HG03575 (cell line): ENCODE data around the gene KCNMA1.
"Not testable (repeated sequence)": the region's sequence is repeated elsewhere in the genome, so short reads cannot be mapped to it uniquely, and the experiment has no call there.

Source experiments
- ATAC-seq: cut with Tn5 transposase; IDR thresholded peaks from one replicate; pipeline ENCODE4 v1.9.1; 2021; ENCODE audit not compliant: unreplicated experiment, insufficient number of reproducible peaks, low FRiP score; ENCODE audit errors: extremely low read depth

KCNMA1 gene

GRCh38 chr10:77424257-77424656, 213.4 kb downstream of the KCNMA1 start:
- ATAC-seq, result no peak

GRCh38 chr10:77422491-77423338, 214.9 kb downstream of the KCNMA1 start:
- no peak for ATAC-seq

- no peak for ATAC-seq
Observed at GRCh38 chr10:77421591-77421990, 216.0 kb downstream of the KCNMA1 start.

GRCh38 chr10:77420947-77421523, 216.6 kb downstream of the KCNMA1 start:
- no peak for ATAC-seq

- no peak for ATAC-seq
Observed at GRCh38 chr10:77419979-77420378, 217.6 kb downstream of the KCNMA1 start.

- no peak for ATAC-seq
Observed at GRCh38 chr10:77419056-77419455, 218.6 kb downstream of the KCNMA1 start.

- no peak for ATAC-seq
Observed at GRCh38 chr10:77417806-77418640, 219.6 kb downstream of the KCNMA1 start.

- no peak for ATAC-seq
Observed at GRCh38 chr10:77417359-77417758, 220.2 kb downstream of the KCNMA1 start.

GRCh38 chr10:77416311-77417135, 221.1 kb downstream of the KCNMA1 start:
- ATAC-seq, result no peak

GRCh38 chr10:77415313-77415960, 222.2 kb downstream of the KCNMA1 start:
- no peak for ATAC-seq

GRCh38 chr10:77413231-77413630, 224.4 kb downstream of the KCNMA1 start:
- no peak for ATAC-seq

GRCh38 chr10:77412573-77413133, 225.0 kb downstream of the KCNMA1 start:
- ATAC-seq, result not testable (repeated sequence)

- no peak for ATAC-seq
Observed at GRCh38 chr10:77411805-77412204, 225.8 kb downstream of the KCNMA1 start.

- ATAC-seq, result no peak
Observed at GRCh38 chr10:77410523-77410922, 227.1 kb downstream of the KCNMA1 start.

GRCh38 chr10:77409697-77410471, 227.7 kb downstream of the KCNMA1 start:
- no peak for ATAC-seq

GRCh38 chr10:77408259-77408658, 229.3 kb downstream of the KCNMA1 start:
- ATAC-seq, result no peak

- no peak for ATAC-seq
Observed at GRCh38 chr10:77406764-77407430, 230.7 kb downstream of the KCNMA1 start.
